Brain microvascular endothelial cell (primary cell): Measurements from ENCODE around the gene ZNF490.

ENCODE experiments used
- DNase-seq: peaks from one replicate; pipeline ENCODE4 v3.0.0-alpha.2; 2020
- H3K27ac ChIP-seq: fragments of 250-450 bp; sonication (Bioruptor Pico); 2 replicates; pipeline ENCODE4 v1.5.1; 2020; ENCODE audit warnings: mild to moderate bottlenecking, moderate library complexity
- H3K27me3 ChIP-seq: fragments of 250-450 bp; sonication (Bioruptor Pico); replicated peaks from 2 replicates; pipeline ENCODE4 v1.5.1; 2020; ENCODE audit warnings: mild to moderate bottlenecking
- H3K36me3 ChIP-seq: fragments of 250-450 bp; sonication (Bioruptor Pico); replicated peaks from 2 replicates; pipeline ENCODE4 v1.5.1; 2020; ENCODE audit warnings: mild to moderate bottlenecking
- H3K4me3 ChIP-seq: 2 replicates; pipeline ENCODE4 v1.5.1; 2011; ENCODE audit warnings: low read depth, mild to moderate bottlenecking, control low read depth, low read length, moderate library complexity
- in situ Hi-C: cut with HindIII; loops from 2 replicates; pipeline ENCODE4 v1.10.0; 2017; ENCODE audit warnings: low sequenced_read_pairs, low pct_ligation_motif_present
- TF ChIP-seq, protein P1 (sequence below): IDR thresholded peaks from 2 replicates; pipeline ENCODE4 v1.5.1; 2011; ENCODE audit warnings: low read depth, mild to moderate bottlenecking, moderate library complexity, low read length, control low read depth, inconsistent platforms; ENCODE audit errors: missing control alignments

ZNF490 gene

DNA sequence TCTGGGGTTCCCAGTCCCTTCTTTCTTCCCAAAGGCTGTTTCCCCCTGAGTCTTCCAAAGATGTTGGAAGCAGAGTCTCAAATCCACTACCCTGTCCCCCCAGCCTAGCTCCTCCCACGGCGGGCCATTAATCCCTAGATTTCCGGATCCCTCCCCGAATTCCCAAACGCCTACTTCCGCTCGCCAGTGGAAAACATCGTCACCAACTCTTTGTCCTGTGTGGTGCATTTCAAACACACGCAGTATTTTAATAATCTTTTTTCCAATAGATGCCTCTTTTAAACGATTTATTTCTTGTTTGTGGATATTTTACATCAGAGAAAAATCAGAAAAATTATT, 717 bp upstream of the ZNF490 start:
- TF ChIP-seq, protein P1, sequence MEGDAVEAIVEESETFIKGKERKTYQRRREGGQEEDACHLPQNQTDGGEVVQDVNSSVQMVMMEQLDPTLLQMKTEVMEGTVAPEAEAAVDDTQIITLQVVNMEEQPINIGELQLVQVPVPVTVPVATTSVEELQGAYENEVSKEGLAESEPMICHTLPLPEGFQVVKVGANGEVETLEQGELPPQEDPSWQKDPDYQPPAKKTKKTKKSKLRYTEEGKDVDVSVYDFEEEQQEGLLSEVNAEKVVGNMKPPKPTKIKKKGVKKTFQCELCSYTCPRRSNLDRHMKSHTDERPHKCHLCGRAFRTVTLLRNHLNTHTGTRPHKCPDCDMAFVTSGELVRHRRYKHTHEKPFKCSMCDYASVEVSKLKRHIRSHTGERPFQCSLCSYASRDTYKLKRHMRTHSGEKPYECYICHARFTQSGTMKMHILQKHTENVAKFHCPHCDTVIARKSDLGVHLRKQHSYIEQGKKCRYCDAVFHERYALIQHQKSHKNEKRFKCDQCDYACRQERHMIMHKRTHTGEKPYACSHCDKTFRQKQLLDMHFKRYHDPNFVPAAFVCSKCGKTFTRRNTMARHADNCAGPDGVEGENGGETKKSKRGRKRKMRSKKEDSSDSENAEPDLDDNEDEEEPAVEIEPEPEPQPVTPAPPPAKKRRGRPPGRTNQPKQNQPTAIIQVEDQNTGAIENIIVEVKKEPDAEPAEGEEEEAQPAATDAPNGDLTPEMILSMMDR: no peak
- in situ Hi-C loops: no loop called here
- peaks cover 23% of the 10 kb centered on the region for H3K36me3 ChIP-seq
- peak; percentile 56 for DNase-seq
- H3K27me3 ChIP-seq: no peaks in the 10 kb centered on the region
- peak overlapping the region; percentile 85 for H3K27ac ChIP-seq
- peak overlapping the region; percentile 100 for H3K4me3 ChIP-seq

DNA sequence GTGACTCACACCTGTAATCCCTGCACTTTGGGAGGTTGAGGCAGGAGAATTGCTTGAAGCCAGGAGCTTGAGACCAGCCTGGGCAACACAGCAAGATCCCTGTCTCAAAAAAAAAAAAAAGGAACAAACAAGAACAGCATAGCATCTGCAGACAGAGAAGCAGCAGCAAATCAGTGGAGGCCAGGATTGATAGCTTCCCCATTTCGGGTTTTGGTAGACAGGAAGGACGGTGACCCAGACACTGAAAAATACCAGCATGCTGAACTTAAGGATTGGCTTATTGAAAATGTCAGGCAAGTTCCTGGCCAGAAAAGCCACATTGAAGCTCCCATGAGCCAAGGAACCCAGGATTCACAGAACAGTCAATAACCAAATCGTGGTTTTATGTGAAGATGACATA, 3.0 kb downstream of the ZNF490 start:
- in situ Hi-C loops: no loop called here
- TF ChIP-seq, protein P1: no peak
- H3K27ac ChIP-seq: no peak overlapping the region
- H3K4me3 ChIP-seq: no peak overlapping the region
- DNase-seq: no peak
- peaks cover 4% of the 10 kb centered on the region for H3K36me3 ChIP-seq
- H3K27me3 ChIP-seq: no peaks in the 10 kb centered on the region

DNA sequence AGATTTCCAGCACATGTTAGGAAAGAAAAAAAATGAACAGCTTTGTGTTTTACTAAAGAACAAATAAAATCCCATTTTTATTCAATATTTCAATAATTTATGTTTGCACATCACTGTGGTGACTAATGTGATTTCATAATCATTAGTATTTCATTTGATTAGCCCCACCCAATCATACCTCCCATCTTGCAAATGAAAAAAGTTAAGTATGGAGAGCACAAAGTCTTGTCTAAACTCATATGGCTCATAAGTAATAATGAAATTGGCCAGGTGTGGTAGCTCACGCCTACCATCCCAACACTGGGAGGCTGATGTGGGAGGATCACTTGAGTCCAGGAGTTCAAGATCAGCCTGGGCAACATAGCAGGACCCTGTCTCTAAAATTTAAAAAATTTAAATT, 3.8 kb downstream of the ZNF490 start:
- TF ChIP-seq, protein P1: no peak
- Histone ChIP-seq H3K36me3 (peaks cover 4% of the 10 kb centered on the region), H3K27ac (no peak overlapping the region), H3K27me3 (no peaks in the 10 kb centered on the region), H3K4me3 (no peak overlapping the region)
- no peak for DNase-seq
- in situ Hi-C loops: no loop called here

DNA sequence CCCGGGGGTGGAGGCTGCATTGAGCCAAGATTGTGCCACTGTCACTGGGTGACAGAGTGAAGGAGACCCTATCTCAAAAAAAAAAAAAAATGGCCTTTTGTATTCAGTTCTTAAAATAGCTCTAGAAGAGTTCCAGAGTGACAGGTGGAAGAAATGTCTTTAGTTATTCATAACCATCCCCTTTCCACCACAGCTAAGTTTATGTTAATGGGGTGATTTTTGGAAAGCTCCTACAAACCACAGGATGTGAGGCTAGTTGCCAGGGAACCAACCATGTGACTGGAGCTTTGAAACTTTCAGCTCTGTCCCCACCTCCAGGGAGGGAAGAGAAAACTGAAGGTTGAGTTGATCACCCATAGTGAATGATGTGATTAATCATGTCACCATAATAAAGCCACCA, 6.9 kb downstream of the ZNF490 start:
- H3K27me3 ChIP-seq: no peaks in the 10 kb centered on the region
- TF ChIP-seq, protein P1: no peak
- H3K4me3 ChIP-seq: no peak overlapping the region
- no peak overlapping the region for H3K27ac ChIP-seq
- in situ Hi-C loops: no loop called here
- DNase-seq: no peak
- peaks cover 4% of the 10 kb centered on the region for H3K36me3 ChIP-seq

DNA sequence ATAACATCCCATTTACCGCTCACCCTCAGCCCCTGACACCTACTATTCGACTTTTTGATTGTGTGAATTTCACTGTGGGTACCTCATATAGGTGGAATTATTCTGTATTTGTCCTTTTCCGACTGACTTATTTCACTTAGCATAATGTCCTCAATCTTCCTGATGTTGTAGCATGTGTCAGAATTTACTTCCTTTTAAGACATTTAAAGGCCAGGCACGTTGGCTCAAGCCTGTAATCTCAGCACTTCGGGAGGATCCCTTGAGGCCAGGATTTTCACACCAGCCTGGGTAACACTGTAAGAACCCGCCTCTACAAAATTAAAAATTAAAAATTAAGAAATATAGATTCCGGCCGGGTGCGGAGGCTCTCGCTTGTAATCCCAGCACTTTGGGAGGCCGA, 13.0 kb downstream of the ZNF490 start:
- Histone ChIP-seq H3K36me3 (no peaks in the 10 kb centered on the region), H3K27me3 (no peaks in the 10 kb centered on the region), H3K27ac (no peak overlapping the region), H3K4me3 (no peak overlapping the region)
- TF ChIP-seq, protein P1: no peak
- in situ Hi-C loops: no loop called here
- no peak for DNase-seq

DNA sequence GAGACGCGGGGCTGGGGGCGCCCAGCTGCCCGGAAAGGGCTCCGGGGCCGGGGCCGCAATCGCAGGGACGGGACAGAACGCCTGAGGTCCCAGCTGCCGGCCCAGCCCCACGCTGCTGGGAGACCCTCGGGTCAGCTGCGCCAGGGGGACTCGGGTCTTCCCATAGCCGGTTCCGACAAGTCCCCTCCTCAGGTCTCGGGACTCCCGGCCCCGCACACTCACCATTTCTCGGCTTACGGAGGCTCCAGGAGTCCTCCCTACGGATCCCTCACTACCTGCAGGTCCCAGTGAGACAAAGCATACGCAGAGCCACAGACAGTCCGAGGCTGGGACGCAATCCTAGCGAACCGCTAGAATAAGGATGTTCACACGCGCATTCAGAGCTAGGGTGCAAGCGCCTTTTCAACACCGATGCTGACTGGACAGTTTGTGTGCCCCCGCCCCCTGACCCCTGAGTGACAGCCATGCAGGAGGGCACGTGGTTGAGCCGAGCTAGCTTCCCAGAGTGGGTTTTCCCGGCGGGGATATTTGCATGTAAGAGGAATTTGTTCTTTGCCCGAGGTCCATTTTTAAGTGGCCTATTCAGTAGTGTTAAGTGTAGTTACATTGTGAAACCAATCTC, 13.6 kb downstream of the ZNF490 start:
- H3K36me3 ChIP-seq: no peaks in the 10 kb centered on the region
- TF ChIP-seq, protein P1: no peak
- in situ Hi-C loops: no loop called here
- peak overlapping the region; percentile 3 for H3K4me3 ChIP-seq
- DNase-seq: no peak
- no peaks in the 10 kb centered on the region for H3K27me3 ChIP-seq
- no peak overlapping the region for H3K27ac ChIP-seq
